ENCODE data around the gene HS3ST4.

The HS3ST4 gene

DNA sequence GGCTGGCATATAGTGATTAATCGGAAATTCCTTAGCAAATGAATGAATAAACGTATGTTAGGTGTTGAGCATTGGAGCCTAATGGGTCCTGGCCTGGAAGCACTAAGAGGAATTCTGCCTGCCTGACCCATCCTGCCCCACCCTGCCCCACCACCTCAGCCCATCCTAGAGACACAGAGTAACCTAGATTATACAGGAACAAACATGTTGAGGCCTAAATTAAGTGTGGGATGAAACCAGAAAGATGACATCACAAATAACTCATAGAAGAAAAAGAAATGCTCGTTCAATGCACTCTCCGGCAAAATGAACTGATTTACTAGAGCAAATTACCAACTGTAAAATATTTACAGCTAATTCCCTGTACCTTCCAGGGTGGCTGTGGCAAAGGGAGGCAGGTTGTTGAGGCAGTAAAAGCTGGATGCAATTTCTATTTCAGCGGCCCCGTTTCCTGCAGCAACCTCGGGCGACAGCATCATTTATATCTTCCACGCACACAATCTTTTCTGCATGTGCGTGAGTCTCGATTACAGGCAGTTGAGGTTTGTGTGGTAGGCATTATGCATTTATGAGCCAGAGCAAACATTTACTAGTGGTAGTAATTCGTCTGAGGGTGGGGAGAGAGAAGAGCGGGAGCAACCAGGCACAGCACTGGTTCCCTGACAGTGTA lies 417.2 kb downstream of the HS3ST4 start:
- DNase-seq (ENCODE audit: low read depth), result no peak

DNA sequence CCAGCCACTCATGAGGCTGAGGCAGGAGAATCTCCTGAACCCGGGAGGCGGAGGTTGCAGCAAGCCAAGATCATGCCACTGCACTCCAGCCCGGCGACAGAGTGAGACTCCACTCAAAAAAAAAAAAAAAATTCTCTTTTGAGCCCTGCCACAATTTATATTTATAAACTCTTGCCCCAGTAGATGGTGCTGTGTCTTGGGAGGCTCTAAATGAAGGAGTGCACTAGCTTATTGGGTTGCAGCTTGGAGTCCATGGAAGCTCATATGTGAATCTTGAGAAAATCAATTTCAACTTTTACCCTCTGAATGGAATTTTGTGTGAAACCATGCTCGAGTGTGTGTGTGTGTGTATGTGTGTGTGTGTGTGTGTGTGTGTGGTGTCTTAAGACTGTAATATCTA lies 420.1 kb downstream of the HS3ST4 start:
- DNase-seq (ENCODE audit: low read depth), result no peak

DNA sequence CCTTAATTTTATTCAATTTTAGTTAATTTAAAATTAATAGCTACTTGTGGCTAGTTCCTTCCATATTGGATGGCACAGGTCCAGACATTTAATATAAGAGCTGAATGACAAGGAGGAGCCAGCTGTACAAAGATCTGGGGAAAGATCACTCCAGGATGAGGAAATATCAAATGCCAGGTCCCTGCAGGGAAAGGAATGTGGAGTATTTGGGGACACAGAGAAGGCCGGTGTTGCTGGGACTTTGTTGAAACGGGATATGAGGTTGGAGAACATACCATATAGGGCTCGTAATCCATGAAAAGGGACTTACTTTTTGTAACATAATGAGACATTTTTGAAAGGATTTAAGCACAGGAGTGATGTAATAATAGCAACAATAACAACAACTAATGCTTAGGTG lies 426.8 kb downstream of the HS3ST4 start:
- no peak for DNase-seq (ENCODE audit: low read depth)

DNA sequence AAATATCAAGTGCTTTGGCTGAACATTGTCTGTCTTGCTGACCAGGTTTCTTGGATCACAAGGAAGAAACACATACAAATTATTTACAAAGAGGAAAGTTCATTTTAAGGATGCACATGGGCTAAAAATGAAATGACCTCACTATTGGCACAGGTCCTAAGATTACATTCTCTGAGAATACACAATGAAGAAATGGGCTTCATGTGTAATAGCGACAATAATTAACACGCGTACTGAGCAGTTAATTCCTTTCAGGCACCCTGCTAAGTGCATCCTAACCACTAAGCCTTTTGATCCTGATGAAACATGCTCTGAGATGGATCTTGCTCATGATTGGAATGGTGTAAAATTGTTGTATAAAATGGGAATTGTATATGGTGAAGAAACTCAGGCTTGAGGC lies 429.0 kb downstream of the HS3ST4 start:
- DNase-seq (ENCODE audit: low read depth), result no peak

DNA sequence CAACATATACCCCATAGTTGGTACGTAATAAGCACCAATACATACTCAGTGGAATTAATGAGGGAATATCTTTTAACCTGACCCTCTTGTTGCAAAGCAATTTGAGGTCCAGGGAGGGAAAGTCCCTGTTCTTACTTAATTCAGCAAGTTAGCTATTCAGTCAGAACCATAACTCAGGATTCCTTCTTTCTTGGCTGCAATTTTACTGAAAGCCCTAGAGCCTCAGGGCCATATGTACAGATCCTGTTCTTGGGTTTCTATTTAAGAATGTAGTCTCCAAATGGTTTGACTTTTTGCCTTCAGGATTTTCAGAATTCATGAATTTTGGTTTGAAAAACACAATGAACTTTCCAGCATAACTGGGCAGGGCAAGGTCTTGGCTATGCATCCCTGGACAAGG lies 436.5 kb downstream of the HS3ST4 start:
- DNase-seq (ENCODE audit: low read depth), result no peak

DNA sequence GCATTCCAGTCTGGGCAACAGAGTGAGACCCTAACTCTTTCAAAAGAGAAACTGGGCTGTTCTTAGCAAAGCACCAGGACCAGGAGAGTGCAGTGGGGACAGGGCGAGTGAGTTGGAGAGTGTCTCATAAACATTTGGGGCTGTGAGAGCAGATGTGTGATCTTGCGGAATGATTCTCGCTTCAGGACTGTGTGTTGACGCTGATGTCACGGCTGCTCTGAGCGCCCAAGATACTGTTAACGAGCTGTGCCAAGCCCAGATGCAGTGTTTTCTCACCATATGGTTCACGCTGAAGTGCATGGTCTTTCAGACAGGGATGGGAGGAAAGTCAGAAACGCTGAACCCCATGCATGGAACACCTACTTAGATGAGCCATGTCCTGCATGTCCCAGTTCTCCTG lies 438.2 kb downstream of the HS3ST4 start:
- DNase-seq (ENCODE audit: low read depth), result no peak

DNA sequence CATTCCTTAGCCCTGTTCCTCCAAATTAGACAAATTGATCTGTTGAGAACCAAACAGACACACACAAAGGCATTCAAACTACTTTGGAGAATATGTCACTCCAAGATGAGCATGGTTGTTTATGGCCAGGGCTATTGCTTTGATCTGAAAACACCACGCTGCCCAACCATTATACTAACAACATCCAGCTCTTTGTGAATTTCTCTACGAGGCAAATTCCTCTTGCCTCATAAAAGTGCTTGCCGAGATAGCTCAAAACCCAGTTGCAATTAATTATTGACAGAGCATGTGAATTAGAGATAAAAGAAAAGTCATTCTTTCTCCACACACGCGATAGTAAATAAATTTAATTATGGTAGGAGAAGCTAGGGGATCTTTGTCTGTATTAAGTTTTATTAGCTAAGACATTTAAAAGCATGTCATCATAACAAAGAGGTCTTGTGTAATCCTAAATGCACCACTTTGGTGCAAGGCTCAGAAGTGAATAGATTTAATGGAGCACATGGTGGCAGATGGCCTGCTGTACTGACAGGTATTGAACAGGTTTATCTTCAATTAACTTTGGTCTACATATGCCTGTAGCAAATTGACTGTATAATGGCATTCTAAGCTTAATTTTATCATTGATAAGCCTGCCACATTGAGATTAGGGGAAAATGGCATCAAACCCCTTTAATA lies 441.8 kb downstream of the HS3ST4 start:
- no peak for DNase-seq (ENCODE audit: low read depth)

DNA sequence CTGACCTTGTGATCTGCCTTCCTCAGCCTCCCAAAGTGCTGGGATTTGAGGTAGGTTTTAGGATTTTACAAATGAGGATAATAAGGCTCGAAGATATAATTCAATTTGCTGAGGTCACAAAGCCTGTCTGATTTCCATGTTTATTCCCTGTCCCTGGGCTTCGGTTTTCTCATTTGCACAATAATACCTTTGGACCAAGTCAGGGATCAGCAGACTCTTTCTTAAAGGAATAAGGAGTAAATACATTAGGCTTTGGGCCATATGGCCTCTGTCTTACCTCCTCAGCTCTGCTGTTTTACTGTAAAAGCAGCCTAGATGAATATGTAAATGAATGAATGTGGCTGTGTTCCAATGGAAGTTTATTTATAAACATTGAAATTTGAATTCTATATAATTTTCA lies 442.8 kb downstream of the HS3ST4 start:
- DNase-seq (ENCODE audit: low read depth), result no peak

DNA sequence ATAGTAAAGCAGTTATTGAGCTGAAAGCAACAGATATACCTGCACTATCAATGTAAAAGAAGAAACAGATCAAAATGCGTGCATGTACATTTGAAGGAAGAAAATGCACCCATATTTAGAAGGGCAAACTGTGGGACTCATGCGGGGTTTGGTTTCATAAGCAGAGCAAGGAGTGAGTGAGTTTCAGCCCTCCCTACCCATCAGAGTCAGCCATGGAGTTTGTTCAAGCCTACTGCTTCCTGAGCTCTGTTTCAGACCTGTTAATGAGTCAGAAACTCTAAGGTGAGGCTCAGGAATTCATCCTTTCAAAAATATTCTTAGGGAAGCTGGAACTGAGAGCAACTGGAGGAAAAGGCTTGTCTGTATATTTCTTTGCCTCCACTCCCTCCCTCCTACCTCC lies 446.2 kb downstream of the HS3ST4 start:
- no peak for DNase-seq (ENCODE audit: low read depth)

DNA sequence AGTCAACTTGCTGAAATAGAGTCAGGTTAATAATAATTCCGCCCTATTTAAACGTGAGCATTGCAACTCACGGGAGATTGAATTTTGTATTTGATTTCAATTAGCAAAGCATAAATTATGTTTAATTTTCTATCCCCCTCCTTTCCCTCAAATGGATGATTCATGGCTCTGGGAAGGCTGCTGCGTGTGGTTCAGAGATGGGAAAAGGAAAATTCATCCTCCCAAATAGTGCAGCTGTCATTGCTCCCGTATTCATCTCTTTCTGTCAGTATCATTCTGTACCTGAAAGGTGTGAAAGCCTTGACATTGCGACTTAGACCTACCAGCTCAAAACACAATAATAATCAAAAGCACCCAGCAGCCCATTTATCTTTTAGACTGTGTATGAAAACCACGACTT lies 447.3 kb downstream of the HS3ST4 start:
- DNase-seq (ENCODE audit: low read depth), result no peak

DNA sequence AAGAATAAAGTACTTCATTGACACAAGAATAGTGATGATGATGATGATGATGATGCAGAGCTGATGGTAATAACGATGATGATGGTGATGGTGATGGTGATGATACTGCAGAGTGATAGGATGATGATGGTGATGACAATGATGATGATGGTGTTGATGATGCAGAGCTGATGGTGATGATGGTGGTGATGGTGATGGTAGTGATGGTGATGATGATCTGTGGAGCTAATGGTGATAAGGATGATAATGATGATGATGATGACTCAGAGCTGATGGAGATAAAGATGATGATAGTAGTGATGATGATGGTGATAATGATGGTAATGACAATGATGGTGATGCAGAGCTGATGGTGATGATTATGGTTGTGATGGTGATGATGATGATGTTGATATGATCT lies 448.1 kb downstream of the HS3ST4 start:
- DNase-seq (ENCODE audit: low read depth), result no peak

DNA sequence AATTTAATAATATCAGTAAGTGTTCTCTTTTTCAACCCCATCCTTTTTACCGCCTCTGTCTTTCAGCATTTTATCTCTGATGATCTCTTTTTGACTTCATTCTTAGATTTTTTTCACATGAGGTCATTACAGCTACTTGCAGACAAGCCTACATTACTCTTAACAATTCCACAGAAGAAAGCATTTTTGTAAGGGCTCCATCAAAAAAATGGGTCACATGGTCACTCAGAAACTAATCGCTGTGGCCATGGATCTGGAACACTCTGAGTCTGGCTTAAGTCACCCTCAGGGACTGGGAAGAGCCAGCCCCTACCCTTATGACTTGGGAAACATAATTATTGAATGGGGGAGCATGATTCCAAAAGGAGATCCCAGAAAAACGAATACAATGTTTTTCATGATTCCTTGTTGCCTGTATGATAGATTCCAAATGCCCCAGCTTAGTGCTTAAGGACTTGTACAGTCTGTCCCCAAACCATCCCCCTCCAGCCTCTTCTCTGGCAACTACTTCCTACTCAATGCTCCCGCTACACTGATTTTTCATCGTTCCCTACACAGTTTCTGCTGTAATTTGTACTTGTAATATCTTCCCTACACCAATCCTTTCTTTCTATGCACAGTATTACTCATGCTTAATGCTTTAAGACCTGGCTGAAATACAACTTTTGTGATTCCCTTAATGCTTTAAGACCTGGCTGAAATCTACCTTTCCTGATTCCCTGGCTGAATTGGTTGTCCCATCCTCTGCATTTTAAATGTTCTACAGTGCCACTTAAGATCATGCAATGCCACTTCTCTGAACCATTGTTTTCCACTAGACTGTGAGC lies 457.8 kb downstream of the HS3ST4 start:
- DNase-seq (ENCODE audit: low read depth), result no peak

DNA sequence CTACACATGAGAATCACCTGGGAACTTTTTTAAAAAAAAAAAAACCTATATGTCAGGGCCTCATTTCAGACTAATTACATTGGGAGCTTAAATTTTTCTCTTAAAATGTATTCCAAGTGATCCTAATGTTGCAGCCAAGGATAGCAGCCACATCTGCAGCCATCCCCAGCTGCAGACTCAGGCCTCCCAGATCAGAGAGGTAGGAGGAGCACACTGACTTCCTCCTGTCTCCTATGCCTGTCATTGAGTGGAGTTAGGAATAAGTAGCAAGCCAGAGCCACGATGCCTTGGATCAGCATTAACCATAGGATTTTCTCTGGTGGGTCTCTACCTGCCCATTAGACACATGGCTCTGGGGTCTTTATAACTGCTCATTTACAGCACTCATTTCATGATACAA lies 463.5 kb downstream of the HS3ST4 start:
- no peak for DNase-seq (ENCODE audit: low read depth)

DNA sequence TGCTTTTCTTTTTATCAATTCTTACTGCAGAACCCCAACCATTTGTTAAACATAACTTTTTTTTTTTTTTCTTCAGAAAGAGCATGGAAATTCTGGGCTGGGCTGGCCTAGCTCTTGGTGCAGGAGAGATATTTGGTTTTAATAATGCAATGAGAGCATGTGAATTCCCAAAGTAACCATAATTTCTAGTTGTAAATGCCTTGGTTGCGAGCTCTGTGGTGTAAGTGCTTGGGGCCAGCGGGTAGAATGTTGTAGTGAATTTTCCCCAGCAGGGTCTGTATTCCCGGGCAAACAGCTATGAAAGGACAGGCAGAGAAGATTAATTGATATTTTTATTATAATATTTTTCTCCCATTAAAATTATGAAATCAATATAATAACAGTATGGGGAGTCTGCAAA lies 465.6 kb downstream of the HS3ST4 start:
- DNase-seq (ENCODE audit: low read depth), result no peak

DNA sequence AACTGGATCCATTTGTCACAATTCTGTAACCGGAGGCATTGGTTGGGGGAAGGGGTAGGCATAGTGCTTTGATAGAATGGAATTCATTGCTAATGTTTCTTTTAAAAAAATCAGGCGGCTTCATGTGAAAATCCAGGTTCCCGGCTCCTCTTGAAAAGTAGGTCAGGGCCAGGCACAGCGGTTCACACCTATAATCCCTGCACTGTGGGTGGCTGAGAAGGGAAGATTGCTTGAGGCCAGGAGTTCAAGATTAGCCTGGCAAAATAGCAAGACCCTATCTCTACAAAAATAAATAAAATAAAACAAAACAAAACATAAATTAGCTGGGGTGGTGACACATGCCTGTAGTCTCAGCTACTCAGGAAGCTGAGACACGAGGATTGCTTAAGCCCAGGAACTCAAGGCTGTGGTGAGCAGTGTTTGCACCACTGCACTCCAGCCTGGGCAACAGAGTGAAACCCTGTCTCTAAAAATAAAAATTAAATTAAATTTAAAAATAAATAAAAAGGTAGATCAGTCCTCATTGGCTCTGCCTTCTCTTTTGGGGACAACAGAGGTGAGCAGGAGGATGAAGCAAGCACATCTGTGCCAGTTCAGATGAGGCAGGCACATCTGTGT lies 466.5 kb downstream of the HS3ST4 start:
- no peak for DNase-seq (ENCODE audit: low read depth)

DNA sequence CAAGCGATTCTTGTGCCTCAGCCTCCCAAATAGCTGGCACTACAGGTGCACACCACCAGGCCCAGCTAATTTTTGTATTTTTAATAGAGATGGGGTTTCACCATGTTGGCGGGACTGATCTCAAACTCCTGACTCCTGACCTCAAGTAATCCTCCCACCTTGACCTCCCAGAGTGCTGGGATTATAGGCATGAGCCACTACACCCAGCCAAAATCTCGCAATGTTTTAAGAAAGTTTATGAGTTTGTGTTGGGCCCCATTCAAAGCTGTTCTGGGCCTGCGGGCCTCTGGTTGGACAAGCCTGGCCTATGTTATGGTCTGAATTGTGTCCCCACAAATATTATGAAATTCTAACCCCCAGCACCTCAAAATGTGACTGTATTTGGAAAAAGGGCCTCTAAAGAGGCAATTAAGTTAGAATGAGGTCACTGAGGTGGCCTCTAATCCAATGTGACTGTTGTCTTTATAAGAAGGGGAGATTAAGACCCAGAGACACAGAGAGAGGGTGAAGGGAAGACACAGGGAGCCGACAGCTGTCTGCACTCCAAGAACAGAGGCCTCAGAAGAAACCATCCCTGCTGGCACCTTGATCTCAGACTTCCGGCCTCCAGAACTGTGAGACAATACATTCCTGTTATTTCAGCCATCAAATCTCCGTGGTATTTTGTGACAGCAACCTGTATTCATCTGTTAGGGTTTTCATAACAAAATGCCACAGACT lies 469.9 kb downstream of the HS3ST4 start:
- DNase-seq (ENCODE audit: low read depth), result no peak

DNA sequence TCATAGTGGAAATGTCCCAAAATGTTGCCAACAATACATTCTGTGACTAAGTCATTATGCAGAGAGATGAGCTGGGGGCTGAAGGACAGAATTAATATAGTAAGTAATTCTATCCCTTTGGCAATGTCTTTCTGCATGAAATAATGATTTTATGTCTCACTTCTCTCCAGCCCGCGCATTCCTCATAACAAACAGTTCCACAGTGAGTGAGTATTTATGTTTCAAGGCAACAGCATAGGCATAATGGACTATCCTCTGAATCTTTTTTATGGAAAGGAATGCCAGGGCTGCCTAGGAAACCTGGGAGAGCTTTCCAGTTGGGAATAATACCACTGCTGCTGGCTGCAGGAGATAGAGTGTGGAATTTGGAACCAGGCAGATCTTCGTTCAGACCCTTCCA lies 477.7 kb downstream of the HS3ST4 start:
- DNase-seq (ENCODE audit: low read depth), result no peak

DNA sequence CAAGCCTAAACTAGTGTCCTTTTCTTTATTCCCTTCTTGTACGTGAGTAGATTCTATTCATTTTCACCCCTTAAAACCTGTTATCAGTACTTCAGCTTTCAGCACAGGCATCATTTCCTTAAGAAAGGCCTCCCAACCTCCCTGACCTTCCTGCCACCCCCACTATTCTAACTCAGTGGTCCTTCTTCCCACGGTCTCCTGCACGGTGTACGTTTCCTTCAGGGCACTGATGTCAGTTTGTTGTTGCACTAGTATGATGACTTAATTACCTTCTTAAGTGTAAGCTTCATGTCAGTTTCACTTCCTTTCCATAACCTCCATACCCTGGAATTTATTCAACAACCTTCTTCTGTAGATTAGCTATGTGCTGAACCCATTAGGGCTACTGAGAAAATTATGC lies 484.2 kb downstream of the HS3ST4 start:
- no peak for DNase-seq (ENCODE audit: low read depth)

DNA sequence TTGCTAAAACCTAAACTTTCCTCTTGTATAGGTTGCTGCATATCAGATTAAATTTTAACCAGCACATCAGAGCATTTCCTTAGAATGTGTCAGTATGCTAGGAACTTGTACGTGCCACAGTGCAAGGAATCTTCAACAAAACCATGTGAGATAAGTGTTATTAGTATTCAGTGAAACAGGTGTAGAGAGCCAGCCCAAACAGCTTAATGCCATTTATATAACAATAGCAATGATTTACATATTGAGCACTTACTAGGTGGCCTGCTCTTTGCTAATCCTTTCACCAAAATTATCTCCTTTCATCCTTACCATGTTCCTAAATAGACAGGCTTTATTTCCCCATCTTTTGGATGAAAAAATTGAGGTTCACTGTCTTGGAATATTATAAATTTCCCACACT lies 485.7 kb downstream of the HS3ST4 start:
- no peak for DNase-seq (ENCODE audit: low read depth)

DNA sequence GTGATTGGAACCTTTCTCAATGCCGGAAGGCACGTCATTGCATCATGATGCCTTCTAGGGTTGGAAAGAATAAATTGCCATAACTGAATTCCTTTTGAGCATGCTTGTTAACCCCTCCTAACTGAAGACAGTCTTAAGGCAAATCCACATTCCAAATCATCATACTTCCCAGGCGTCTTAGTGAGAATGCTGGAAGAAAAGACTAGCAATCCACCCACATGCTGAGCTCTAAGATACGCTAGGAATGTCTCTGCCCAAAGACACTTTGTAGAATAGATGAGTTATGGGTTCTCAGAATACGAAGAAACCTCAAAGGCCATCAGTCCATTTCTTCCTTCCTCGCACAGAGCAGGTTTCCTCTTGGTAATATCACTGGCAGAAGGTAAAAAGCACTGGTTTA lies 486.5 kb downstream of the HS3ST4 start:
- DNase-seq (ENCODE audit: low read depth), result no peak

DNA sequence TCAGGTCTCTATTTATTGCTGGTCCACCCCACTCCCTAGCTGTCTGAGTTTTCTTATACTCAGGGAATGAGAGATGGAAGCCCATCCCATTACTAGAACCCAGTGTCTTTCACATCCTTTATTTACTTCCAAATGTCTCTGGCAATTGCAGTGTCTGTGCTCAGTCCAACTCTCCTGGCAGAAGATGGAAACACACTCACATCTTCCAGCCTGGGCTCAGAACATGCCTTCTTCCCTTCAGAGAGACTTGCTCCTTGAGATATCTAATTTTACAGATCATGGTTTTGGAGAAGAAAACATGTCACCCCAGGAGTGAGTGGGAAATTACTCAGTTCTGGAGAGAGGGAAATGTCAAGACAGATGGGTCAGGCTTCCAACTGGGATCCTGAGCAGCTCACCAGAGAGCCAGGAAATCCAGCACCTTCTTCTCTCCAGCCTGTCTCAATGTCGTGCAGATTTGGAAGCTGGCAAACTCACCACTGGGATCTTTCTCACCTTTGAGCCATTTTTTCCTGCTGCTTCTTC lies 494.4 kb downstream of the HS3ST4 start:
- DNase-seq (ENCODE audit: low read depth), result no peak
